Calu3 (cell line): ENCODE results near the gene TBL1XR1. TPM values are rescaled to one million over a fixed set of nuclear protein-coding genes. Genes with fewer than 3 reads are reported as not detected.

Experiments
- BruUV-seq: library from RNA; stranded (reverse); fragments of 400-500 nt; replicated peaks from 2 replicates; lab custom pipeline; 2021; lab: Mats Ljungman, UMichigan
- CTCF ChIA-PET: fragments of 300-600 bp; sonication (Branson Sonifier 250); formaldehyde crosslinking; loops from one replicate; lab custom pipeline; 2022; ENCODE audit warnings: antibody characterized with exemption; lab: Charles Lee
- DNase-seq: peaks from one replicate; pipeline ENCODE4 v3.0.0; 2022
- H3K27ac Mint-ChIP-seq: one replicate; pipeline ENCODE4 v1.8.0; 2022; ENCODE audit warnings: mixed read lengths; ENCODE audit not compliant: unreplicated experiment
- H3K27me3 Mint-ChIP-seq: one replicate; pipeline ENCODE4 v1.8.0; 2022; ENCODE audit warnings: mixed read lengths; ENCODE audit not compliant: unreplicated experiment
- H3K36me3 Mint-ChIP-seq: one replicate; pipeline ENCODE4 v1.8.0; 2022; ENCODE audit warnings: mild to moderate bottlenecking, moderate library complexity, mixed read lengths; ENCODE audit not compliant: insufficient read depth, unreplicated experiment
- H3K4me1 Mint-ChIP-seq: one replicate; pipeline ENCODE4 v1.8.0; 2022; ENCODE audit warnings: mild to moderate bottlenecking, low read depth, mixed read lengths; ENCODE audit not compliant: unreplicated experiment
- H3K4me3 Mint-ChIP-seq: one replicate; pipeline ENCODE4 v1.8.0; 2022; ENCODE audit warnings: mild to moderate bottlenecking, low read depth, moderate library complexity, mixed read lengths; ENCODE audit not compliant: unreplicated experiment
- H3K9me3 Mint-ChIP-seq: one replicate; pipeline ENCODE4 v1.8.0; 2022; ENCODE audit warnings: low read depth, mixed read lengths; ENCODE audit not compliant: unreplicated experiment
- intact Hi-C: fragments of 100-400 bp; cut with micrococcal nuclease; formaldehyde crosslinking; loops from one replicate; pipeline ENCODE4 v1.10.0; 2022; ENCODE audit not compliant: unreplicated experiment
- total RNA-seq: library from RNA; stranded (reverse); gene quantifications from 2 replicates; pipeline ENCODE4 v1.2.3, GENCODE V29; 2022
- TF ChIP-seq, protein P1 (sequence below): fragments of 200-600 bp; IDR thresholded peaks from one replicate; pipeline ENCODE4 v1.8.0; 2022; ENCODE audit warnings: antibody characterized with exemption; ENCODE audit not compliant: unreplicated experiment

Gene TBL1XR1
- total RNA-seq, 1 experiment from 2014 or later = 206 TPM

DNA sequence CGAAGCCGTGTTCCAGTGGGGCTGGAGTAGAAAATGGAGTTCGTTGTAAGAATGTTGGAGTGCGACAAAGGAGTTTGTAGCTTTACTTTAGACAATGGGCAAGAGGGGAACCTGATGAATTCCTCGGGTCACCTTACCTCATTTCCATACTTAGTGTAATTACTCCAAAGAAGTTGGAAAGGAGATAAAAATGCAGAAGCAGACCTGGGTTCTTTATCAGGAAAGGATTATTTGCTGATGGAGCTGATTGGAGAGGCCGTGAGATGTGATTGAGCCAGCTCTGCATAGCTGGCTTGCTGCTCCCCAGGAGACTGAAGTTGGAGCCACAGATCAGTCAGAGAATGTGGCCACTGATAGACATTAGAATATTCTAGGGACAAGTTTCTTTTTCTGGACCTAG is 33.4 kb upstream of the TBL1XR1 start:
- Mint-ChIP-seq H3K27me3 (no peaks in the 10 kb centered on the region), H3K36me3 (no peaks in the 10 kb centered on the region), H3K4me1 (no peaks in the 10 kb centered on the region), H3K9me3 (peaks cover 9% of the 10 kb centered on the region), H3K27ac (no peak overlapping the region), H3K4me3 (no peak overlapping the region)
- no TSS peak for BruUV-seq
- CTCF ChIA-PET = interaction anchor here (0.7 kb wide), 1 partner anchor 333 kb away, joined by 4 read pairs; no protein-coding TSS in a partner anchor
- intact Hi-C loops = no loop called here
- DNase-seq = no peak
- TF ChIP-seq, protein P1, sequence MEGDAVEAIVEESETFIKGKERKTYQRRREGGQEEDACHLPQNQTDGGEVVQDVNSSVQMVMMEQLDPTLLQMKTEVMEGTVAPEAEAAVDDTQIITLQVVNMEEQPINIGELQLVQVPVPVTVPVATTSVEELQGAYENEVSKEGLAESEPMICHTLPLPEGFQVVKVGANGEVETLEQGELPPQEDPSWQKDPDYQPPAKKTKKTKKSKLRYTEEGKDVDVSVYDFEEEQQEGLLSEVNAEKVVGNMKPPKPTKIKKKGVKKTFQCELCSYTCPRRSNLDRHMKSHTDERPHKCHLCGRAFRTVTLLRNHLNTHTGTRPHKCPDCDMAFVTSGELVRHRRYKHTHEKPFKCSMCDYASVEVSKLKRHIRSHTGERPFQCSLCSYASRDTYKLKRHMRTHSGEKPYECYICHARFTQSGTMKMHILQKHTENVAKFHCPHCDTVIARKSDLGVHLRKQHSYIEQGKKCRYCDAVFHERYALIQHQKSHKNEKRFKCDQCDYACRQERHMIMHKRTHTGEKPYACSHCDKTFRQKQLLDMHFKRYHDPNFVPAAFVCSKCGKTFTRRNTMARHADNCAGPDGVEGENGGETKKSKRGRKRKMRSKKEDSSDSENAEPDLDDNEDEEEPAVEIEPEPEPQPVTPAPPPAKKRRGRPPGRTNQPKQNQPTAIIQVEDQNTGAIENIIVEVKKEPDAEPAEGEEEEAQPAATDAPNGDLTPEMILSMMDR = no peak

DNA sequence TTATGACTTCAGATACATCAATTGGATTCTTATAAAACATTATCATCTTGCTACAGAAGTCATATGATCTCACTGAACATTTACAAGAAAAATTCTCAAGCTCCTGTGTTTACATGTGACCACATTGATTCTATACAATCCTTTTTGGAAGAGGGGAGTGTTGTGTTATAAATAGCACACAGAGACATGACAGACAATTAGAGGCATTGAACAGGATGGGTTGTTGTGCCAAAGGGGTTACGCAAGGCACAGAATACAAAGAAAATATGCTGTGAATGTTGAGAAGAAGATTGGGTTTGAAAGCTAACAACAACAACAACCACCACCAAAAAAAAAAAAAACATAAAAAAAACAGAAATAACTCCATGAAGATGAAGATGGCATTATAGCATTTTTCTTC is 32.5 kb upstream of the TBL1XR1 start:
- DNase-seq = no peak
- Mint-ChIP-seq H3K9me3 (peaks cover 9% of the 10 kb centered on the region), H3K4me3 (no peak overlapping the region), H3K27me3 (no peaks in the 10 kb centered on the region), H3K27ac (no peak overlapping the region), H3K4me1 (no peaks in the 10 kb centered on the region), H3K36me3 (no peaks in the 10 kb centered on the region)
- TF ChIP-seq, protein P1 = no peak
- CTCF ChIA-PET = interaction anchor here (0.7 kb wide), 3 partner anchors 15 to 1961 kb away, joined by 4 to 8 read pairs (median 5); no protein-coding TSS in a partner anchor
- intact Hi-C loops = no loop called here
- no TSS peak for BruUV-seq

DNA sequence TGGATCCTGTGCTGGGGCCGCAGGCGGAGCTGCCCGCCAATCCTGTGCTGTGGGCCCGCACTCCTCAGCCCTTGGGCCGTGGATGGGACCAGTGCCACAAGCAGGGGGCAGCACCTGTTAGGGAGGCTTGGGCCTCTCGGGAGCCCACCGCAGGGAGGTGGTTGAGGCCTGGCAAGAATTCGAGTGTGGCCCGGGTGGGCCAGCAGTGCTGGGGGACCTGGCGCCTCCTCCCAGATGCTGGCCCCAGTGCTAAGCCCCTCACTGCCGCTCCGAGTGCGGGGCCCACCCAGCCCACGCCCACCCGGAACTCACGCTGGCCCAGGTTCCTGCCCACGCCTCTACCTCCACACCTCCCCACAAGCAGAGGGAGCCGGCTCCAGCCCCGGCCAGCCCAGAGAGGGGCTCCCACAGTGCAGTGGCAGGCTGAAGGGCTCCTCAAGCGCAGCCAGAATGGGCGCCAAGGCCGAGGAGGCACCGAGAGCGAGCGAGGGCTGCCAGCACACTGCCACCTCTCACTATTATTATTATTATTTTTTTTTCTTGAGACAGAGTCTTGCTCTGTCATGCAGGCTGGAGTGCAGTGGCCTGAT is 31.4 kb upstream of the TBL1XR1 start:
- H3K27ac Mint-ChIP-seq = no peak overlapping the region
- no peaks in the 10 kb centered on the region for H3K36me3 Mint-ChIP-seq
- H3K4me3 Mint-ChIP-seq = no peak overlapping the region
- CTCF ChIA-PET = interaction anchor here (0.8 kb wide), 1 partner anchor 1800 kb away, joined by 5 read pairs; no protein-coding TSS in a partner anchor
- no peak for DNase-seq
- peaks cover 9% of the 10 kb centered on the region for H3K9me3 Mint-ChIP-seq
- TF ChIP-seq, protein P1 = no peak
- H3K27me3 Mint-ChIP-seq = no peaks in the 10 kb centered on the region
- H3K4me1 Mint-ChIP-seq = no peaks in the 10 kb centered on the region
- BruUV-seq = no TSS peak
- intact Hi-C loops = no loop called here

DNA sequence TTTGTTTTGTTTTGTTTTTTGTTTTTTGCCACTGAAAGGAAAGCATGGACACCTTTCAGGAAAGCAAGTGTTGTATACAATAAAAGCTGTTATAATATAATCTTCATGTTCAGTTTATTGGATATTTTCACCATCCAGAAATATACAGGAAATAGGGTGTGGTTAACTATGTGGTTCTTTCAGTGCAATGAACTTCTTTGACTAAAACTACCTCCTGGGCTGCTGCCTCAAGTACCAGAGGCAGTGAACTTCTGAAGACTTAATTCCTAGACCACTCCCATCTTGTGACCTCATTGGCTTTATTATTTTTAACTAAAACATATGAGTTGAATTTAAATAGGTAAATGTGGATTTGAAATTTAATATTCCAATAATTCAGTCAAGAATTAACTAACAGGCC is 27.1 kb upstream of the TBL1XR1 start:
- Mint-ChIP-seq H3K4me3 (no peak overlapping the region), H3K27ac (no peak overlapping the region), H3K9me3 (peaks cover 6% of the 10 kb centered on the region), H3K36me3 (no peaks in the 10 kb centered on the region), H3K4me1 (peaks cover 12% of the 10 kb centered on the region), H3K27me3 (no peaks in the 10 kb centered on the region)
- intact Hi-C loops = no loop called here
- TF ChIP-seq, protein P1 = no peak
- no peak for DNase-seq
- no TSS peak for BruUV-seq
- CTCF ChIA-PET = no interaction called here
